Kidney (tissue), 14 donors: ENCODE results near the gene PNPLA6. TPM values are rescaled to one million over a fixed set of nuclear protein-coding genes. Genes with fewer than 3 reads are reported as not detected.
"Not testable (repeated sequence)": the region's sequence is repeated elsewhere in the genome, so short reads cannot be mapped to it uniquely, and the experiment has no call there.

Experiments used
- DNase-seq, 5 donors: peaks; one replicate each; pipeline ENCODE4 v3.0.0-alpha.2; 2013 to 2020
- FAIRE-seq: peaks from 2 replicates; lab custom pipeline; 2012; peaks lifted over from hg19 to GRCh38; lab: Jason Lieb, UNC
- H3K27ac ChIP-seq, 2 donors: one replicate each; pipeline ENCODE4 v1.7.0; 2013; ENCODE audit warnings: low read depth in 2 of 2, low read length in 2 of 2, inconsistent platforms in 1 of 2
- H3K27me3 ChIP-seq: one replicate; pipeline ENCODE4 v1.7.1; 2013; ENCODE audit warnings: low read length, inconsistent platforms; ENCODE audit not compliant: control insufficient read depth, insufficient read depth
- H3K36me3 ChIP-seq, 3 donors: one replicate each; pipeline versions ENCODE4 v1.7.0 to v1.7.1; 2013; ENCODE audit warnings: low read length in 3 of 3, control low read depth in 1 of 3, inconsistent platforms in 1 of 3; ENCODE audit not compliant: insufficient read depth in 3 of 3, control insufficient read depth in 2 of 3
- H3K4me1 ChIP-seq, 3 donors: one replicate each; pipeline versions ENCODE4 v1.7.0 to v1.7.1; 2013; ENCODE audit warnings: low read length in 3 of 3, inconsistent platforms in 1 of 3, low read depth in 1 of 3; ENCODE audit not compliant: control insufficient read depth in 2 of 3, insufficient read depth in 2 of 3
- H3K4me3 ChIP-seq, 3 donors: one replicate each; pipeline versions ENCODE4 v1.7.0 to v1.8.1; 2013; ENCODE audit warnings: low read length in 3 of 3, control low read depth in 1 of 3, inconsistent platforms in 1 of 3
- H3K9ac ChIP-seq, 3 donors: one replicate each; pipeline versions ENCODE4 v1.7.0 to v1.7.1; 2013; ENCODE audit warnings: low read length in 3 of 3, control low read depth in 1 of 3, inconsistent platforms in 1 of 3
- H3K9me3 ChIP-seq, 3 donors: one replicate each; pipeline versions ENCODE4 v1.7.0 to v1.7.1; 2013; ENCODE audit warnings: low read length in 3 of 3, control low read depth in 1 of 3, inconsistent platforms in 1 of 3; ENCODE audit not compliant: control insufficient read depth in 2 of 3, insufficient read depth in 1 of 3
- intact Hi-C: fragments of 100-400 bp; cut with DNase I; formaldehyde crosslinking; loops from one replicate; pipeline ENCODE4 v1.11.1; 2022
- polyA plus RNA-seq: library from polyadenylated mRNA; stranded (reverse); fragments of 350-450 nt; fragmentation: Illumina TruSeq; extraction: RNeasy Lipid Tissue Mini Kit (QIAGEN cat#74804); gene quantifications from one replicate; pipeline ENCODE4 v1.2.3, GENCODE V29; 2014; ENCODE audit warnings: low read depth, low replicate concordance; ENCODE audit not compliant: insufficient read depth
- total RNA-seq: library from RNA; stranded (reverse); fragmentation: NEBNext Ultra II Directional; extraction: Animal tissue kit (Norgen Biotek cat#: 25700); gene quantifications from one replicate; pipeline ENCODE4 v1.2.1, GENCODE V29; 2021
- TF ChIP-seq, protein P1 (sequence below): IDR thresholded peaks from 3 replicates; pipeline ENCODE4 v1.5.1; 2012; ENCODE audit warnings: mild to moderate bottlenecking, moderate library complexity, borderline replicate concordance; ENCODE audit not compliant: insufficient read depth; ENCODE audit errors: extremely low read depth
- donor health status: control.
- donor health status: control.
- donor health status: control.
- donor health status: control.
- donor health status: control.
- donor health status: DM: yes; HTN: yes; CAD: no.
- donor health status: Normal renal cell carcinoma (clear cell type).

PNPLA6 gene
- total and polyA plus RNA-seq, 2 donors from 2014 or later = 80.9 to 101 TPM

DNA sequence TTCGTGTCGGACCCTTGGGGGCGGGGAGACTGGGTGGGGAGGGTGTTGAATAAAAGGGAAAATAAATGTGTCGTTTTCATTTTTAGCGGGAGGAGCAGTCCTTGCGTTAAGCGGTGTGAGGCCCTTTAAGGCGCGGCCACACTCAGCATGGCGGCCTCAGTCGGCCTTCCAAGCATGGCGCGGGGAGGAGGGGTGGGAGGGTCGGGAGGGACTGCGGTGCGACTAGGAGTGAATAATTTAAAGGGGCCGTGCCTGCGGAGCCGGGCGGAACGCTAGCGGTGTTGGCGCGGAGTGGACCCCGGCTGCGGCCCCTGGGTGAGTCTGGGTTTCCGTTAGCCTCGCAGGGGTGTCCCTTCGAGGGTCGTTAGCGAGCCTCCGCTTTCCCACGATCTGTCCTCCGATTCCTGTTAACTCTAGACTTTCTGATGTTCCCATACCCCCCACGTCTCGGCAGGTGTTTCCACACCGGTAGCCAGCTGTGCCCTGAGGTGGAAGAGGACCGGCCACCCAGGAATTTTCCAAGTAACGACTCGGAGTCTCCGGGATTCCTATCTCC, 1.5 kb upstream of the PNPLA6 start:
- peak overlapping the region; percentile 63 to 93 (median 79) for H3K9ac ChIP-seq
- peak; percentile 91 to 97 (median 94) for DNase-seq
- peaks cover 0 to 8% (median 0%) of the 10 kb centered on the region in 3 donors for H3K4me1 ChIP-seq
- intact Hi-C loops = no loop called here
- H3K36me3 ChIP-seq = peaks cover 0 to 11% (median 3%) of the 10 kb centered on the region in 3 donors
- no peaks in the 10 kb centered on the region for H3K9me3 ChIP-seq
- no peak for FAIRE-seq
- H3K27ac ChIP-seq = peak overlapping the region; percentile 66 to 93
- no peaks in the 10 kb centered on the region for H3K27me3 ChIP-seq
- peak overlapping the region; percentile 65 to 93 (median 86) for H3K4me3 ChIP-seq
- TF ChIP-seq, protein P1, sequence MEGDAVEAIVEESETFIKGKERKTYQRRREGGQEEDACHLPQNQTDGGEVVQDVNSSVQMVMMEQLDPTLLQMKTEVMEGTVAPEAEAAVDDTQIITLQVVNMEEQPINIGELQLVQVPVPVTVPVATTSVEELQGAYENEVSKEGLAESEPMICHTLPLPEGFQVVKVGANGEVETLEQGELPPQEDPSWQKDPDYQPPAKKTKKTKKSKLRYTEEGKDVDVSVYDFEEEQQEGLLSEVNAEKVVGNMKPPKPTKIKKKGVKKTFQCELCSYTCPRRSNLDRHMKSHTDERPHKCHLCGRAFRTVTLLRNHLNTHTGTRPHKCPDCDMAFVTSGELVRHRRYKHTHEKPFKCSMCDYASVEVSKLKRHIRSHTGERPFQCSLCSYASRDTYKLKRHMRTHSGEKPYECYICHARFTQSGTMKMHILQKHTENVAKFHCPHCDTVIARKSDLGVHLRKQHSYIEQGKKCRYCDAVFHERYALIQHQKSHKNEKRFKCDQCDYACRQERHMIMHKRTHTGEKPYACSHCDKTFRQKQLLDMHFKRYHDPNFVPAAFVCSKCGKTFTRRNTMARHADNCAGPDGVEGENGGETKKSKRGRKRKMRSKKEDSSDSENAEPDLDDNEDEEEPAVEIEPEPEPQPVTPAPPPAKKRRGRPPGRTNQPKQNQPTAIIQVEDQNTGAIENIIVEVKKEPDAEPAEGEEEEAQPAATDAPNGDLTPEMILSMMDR = no peak

DNA sequence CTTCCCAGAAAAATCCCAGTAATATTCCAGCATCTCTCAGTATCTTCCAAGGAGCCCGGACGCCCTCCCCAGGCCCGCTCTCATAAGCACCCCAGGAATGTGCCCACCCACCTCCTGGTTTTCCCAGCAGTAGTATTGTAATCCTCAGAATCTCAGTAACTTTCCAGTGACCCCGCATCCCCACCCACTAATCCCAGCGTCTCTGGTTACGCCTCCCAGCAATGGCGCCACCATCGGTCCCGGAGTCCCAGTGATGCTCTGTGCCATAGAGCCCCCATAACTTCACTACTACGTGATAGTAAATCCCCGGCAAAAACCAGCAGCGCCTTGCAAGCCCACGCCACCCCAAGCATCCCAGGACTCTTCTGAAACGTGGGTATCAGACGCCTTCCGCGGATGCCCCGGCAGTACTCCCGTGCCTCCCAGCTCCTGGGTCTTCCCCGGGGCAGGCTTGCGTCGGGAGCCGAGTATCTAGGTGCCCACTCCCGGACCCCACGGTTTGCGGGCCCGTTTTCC, 928 bp upstream of the PNPLA6 start:
- peak overlapping the region; percentile 65 to 93 (median 86) for H3K4me3 ChIP-seq
- TF ChIP-seq, protein P1 = peak; percentile 10
- H3K27me3 ChIP-seq = no peaks in the 10 kb centered on the region
- H3K27ac ChIP-seq = peak overlapping the region; percentile 66 to 93
- no peaks in the 10 kb centered on the region for H3K9me3 ChIP-seq
- peaks cover 0 to 10% (median 3%) of the 10 kb centered on the region in 3 donors for H3K36me3 ChIP-seq
- H3K4me1 ChIP-seq = peaks cover 0 to 8% (median 0%) of the 10 kb centered on the region in 3 donors
- DNase-seq = peak; percentile 76 to 92 (median 84)
- peak overlapping the region; percentile 63 to 93 (median 79) for H3K9ac ChIP-seq
- FAIRE-seq = no peak
- intact Hi-C loops = no loop called here

DNA sequence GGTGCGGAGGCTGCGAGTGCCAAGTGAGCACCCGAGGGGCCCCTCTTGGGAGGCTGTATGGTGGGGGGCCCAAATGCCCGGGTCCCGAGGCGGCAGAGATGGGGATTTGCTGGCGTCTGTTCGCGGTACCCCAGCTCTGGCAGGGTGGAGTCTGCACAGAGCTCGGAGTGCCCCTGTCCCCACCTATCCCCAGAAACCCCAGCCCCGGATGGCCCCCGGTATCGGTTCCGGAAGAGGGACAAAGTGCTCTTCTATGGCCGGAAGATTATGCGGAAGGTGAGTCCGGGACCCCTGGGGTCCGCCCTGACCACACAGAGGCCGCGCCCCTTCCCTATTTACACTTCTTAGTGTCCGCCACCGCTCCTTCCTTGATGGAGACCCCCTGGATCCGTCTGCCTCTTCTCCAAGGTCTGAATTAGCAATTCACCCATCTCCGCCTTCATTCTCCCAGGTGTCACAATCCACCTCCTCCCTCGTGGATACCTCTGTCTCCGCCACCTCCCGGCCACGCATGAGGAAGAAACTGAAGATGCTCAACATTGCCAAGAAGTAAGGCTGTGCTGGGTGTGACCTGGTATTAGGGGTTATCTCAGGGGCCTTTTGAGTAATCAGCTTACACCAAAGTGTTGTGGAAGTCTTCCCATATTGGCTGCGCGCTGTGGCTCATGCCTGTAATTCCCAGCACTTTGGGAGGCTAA, 630 bp downstream of the PNPLA6 start:
- Histone ChIP-seq H3K27me3 (no peaks in the 10 kb centered on the region), H3K4me1 (peaks cover 0 to 8% (median 0%) of the 10 kb centered on the region in 3 donors), H3K9me3 (no peaks in the 10 kb centered on the region), H3K36me3 (peaks cover 0 to 15% (median 3%) of the 10 kb centered on the region in 3 donors), H3K27ac (peak overlapping the region; percentile 66 to 93), H3K9ac (peak overlapping the region; percentile 58 to 93 (median 93)), H3K4me3 (peak overlapping the region; percentile 65 to 93 (median 86))
- intact Hi-C loops = no loop called here
- FAIRE-seq (no peak), DNase-seq (no peak)
- TF ChIP-seq, protein P1 = no peak

DNA sequence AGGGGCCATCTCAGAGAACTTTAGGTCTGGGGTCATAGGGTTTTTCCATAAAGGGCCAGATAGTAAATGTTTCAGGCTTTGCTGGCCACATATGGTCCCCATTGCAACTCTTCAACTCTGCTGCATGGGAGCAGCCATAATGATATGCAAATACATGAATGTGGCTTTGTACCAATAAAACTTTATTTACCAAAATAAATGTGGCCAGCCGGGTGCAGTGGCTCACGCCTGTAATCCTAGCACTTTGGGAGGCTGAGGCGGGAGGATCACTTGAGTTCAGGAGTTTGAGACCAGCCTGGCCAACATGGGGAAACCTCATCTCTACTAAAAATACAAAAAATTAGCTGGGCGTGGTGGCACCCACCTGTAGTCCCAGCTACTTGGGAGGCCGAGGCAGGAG, 3.5 kb downstream of the PNPLA6 start:
- DNase-seq, H3K4me3 ChIP-seq, intact Hi-C loops, H3K9ac ChIP-seq, FAIRE-seq, H3K4me1 ChIP-seq, H3K9me3 ChIP-seq, H3K27ac ChIP-seq, H3K27me3 ChIP-seq: not testable (repeated sequence)
- peaks cover 3 to 19% (median 11%) of the 10 kb centered on the region in 3 donors for H3K36me3 ChIP-seq
